Activated CD4-positive, alpha-beta T cell treated with anti-CD3 and anti-CD28 coated beads, Interleukin-2, amount 50 U/mL, for 16 hours (primary cell): ENCODE data around the gene GRAP.
"Not testable (repeated sequence)": the region's sequence is repeated elsewhere in the genome, so short reads cannot be mapped to it uniquely, and the experiment has no call there.

Source experiments
- DNase-seq: peaks from one replicate; pipeline ENCODE4 v3.0.0-alpha.2; 2020

Gene GRAP

DNA sequence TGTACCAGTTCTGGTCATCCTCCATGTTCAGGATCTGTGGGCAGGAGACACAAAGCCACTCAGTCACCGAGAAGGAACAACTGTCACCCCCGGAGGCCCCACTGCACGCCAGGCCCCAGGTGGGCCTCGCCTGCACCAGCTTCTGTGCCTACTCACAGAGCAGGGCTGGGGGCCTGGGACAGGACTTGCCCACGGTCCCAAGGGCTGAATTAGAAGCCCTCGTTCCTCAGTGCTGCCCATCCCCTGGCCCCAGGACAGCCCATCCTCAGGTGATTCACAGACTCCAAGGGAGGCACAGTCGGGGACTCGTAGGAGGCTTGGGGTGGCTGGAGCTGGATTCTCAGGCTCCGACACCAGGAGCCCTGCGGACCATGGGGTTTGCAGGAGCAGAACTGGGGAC lies 4.9 kb downstream of the GRAP start:
- not testable (repeated sequence) for DNase-seq

- DNase-seq: not testable (repeated sequence)
These were observed 6.4 kb downstream of the GRAP start for GRCh38 chr17:19040350-19040749.

GRCh38 chr17:19038730-19039129 lies 8.0 kb downstream of the GRAP start:
- DNase-seq: not testable (repeated sequence)

DNA sequence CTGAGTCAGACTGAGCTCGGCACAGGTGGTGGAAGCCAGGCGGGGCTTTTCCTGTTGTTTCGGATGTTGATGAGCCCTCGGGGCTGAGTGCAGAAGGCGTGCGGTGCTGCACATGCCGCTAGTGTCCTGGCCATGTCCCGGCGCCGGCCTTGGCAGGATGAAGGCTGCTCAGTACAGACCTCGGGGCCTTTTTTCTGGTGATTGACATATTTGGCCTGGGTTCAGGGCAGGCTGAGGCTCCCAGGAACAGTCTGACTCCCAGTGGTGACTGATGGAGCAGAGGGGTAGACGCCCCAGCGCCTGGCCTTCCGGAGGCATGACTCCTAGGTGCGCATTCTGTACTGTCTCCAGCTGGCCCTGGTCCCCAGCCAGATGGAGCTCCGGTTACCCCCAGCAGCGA lies 8.8 kb downstream of the GRAP start:
- not testable (repeated sequence) for DNase-seq

- not testable (repeated sequence) for DNase-seq
These were observed 9.2 kb downstream of the GRAP start for GRCh38 chr17:19037547-19037946.

DNA sequence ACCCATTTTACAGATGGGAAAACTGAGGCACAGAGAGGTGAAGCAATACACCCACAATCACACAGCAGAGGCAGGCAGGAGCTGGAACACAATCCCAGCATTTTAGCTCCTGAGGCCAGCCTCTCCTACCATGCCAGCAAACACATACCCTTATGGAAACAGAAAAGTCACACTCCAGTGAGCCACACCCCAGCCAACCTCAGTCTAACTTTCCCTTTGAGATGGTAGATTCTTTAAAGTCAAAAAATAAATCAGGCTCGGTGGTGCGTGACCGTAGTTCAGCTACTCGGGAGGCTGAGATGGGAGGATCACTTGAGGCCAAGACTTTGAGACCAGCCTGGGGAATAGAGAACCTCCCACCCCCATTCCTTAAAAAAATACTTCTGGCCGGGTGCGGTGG lies 10.6 kb downstream of the GRAP start:
- not testable (repeated sequence) for DNase-seq

DNA sequence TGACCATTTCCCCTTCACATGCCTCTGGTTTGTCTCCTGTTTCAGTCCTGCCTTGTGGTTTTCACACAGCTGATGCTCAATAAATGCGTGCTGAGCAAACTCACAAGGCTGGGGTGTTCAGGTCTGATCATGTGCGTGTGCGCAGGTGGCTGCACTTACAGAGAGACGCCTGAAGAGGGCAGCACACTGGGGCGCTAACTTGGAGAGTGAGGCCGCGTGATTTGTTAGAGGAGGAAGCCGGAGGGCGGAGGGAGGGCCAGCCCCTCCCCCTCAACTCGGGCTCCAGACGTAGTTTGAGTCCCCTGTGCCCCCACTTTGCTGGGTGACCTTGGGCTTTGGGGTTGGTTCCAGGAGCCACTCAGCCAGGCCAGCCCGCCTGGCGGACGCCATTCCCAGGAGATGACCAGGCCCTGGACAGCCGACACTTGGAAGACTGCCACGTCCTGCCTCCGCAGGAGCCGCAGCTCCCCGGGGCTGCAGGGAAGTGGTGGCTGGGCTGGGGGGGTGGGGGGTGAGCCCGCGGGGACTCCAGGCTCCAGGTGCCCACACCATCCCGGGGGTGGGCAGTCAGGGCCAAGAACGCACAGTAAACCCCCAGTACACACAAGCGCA lies 14.3 kb downstream of the GRAP start:
- DNase-seq: not testable (repeated sequence)

DNA sequence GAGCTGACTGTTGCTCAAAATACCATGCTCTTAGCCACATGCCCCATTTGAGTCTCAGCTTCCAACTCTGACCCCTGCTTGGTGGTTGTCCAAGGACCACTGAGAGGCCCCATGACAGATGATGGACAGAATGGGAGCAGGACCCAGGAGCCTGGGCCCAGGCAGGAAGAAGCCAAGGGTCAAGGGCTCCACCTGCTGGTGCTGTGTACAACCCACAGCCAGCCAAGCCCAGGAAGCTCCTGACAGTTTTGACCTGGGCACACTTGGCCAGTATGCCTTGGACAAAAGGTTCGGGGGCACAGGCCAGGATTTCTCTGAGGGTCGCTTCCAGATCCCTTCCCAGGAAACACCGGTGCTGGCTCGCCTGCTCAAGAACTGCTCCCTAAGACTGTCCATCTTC lies 15.0 kb downstream of the GRAP start:
- peak; percentile 71 for DNase-seq

DNA sequence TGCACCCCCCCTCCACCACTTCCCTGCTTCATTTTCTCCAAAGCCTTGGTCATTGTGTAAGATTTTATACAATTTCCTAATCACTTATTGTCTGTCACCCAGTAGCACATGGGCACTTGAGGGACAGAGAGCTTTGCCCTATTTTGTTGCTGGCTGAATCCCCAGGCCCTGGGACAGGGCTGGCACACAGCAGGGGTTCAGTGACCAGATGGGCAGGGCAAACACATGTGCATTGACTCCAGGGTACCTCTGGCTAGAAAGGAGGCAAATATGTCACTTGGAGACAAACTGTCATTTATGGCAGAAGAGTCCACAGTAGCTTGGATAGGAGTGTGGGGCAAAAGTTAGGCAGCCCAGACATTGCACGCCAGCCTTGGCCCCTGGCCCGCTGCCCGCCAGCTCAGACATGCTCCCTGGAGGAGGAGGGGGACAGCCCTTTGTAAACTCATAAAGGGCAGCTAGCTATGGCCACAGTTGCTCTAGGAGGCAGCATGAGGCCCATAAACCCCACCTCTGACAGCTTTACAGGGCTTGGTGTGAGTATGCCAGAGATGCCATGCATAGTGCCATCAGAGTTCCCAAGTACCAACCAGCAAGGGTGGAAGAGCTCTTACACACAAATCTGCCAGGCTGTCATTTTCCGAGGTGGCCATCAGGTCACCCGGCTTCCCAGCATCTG lies 15.8 kb downstream of the GRAP start:
- DNase-seq: not testable (repeated sequence)

- DNase-seq: not testable (repeated sequence)
These were observed 17.0 kb downstream of the GRAP start for GRCh38 chr17:19029740-19030139.

- DNase-seq: not testable (repeated sequence)
These were observed 18.1 kb downstream of the GRAP start for GRCh38 chr17:19028671-19029070.

DNA sequence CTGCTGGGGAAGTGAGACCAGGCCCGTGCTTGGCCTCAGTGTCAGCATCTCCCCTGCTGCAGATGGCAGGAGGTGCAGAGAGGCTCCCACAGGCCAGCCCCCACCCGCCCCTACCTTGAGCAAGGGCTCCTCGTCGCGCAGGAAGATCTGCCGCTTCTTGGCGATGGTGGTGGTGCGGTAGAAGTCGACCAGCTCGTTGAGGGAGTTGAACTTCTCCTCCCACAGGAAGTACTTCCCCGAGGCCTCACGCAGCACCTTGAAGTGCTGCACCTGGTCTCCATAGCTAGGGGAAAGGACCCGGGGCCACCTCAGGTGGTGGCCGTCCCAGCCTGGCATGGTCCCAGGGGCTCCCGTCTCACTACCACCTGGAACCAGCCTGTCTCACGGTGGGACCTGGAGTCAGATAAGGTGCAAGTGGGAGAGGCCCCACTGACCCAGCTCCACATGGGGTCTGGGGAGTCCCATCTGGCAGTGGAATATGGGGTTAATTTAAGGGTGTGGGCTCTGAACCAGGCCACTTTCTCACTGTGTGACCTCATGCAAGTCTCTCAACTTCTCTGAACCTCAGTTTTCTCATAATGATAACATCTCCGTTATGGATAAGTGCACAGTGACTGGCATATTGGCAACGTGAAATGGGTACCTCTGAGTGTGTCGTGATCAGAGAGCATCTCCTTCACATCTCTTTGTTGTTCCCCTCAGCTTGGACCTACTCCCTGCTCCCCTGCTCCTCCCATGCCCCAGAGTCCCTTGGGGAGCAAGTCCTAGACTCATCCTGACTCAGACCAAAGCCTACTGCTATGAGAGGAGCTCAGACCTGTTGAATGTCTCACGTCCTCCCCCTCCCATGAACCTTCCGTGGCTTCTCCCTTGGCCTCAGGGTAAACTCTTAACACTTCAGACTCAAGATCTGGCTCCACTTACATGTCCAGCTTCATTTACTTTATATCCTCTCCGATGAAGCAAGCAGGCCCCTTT lies 22.4 kb downstream of the GRAP start:
- DNase-seq: no peak

DNA sequence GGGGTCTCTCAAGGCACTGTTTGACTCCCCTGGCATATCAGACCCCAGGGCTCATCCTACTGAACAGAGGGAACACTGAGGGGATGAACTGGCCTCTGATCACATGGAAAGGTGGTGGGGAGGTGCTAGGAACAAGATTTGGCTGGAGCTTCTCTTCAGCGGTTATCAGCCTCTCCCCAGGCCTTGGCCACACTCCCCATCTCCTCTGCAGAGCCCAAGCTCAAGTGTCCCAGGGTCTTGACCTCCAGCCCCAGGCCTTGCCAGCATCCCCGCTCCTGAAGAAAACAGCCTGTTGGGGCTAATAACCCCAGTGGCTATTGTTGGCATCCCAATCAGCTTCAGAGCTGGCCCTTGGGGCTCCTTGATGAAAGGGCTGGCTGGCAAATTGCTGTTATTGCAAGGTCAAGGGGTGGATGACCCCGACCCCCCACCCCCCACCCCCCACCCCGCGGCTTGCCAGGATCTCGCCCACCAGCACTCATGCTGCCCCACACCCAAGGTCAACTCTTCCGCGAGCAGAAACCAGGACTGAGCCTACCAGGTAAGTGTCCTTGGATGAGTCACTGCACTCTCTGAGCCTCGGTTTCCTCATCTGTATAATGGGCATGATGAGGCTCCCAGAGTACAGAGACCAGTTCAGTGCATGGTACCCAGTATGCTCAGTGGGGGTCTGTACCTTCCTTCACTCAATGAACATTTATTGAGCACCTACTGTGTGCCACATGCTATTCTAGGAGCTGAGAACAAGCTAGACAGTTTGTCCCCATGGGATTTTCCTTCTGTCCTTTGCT lies 23.4 kb downstream of the GRAP start:
- DNase-seq: no peak

- DNase-seq: no peak
These were observed 24.0 kb downstream of the GRAP start for GRCh38 chr17:19022747-19023146.

GRCh38 chr17:19022128-19022527 lies 24.6 kb downstream of the GRAP start:
- DNase-seq: no peak

- DNase-seq: peak; percentile 32
These were observed 25.1 kb downstream of the GRAP start for GRCh38 chr17:19021622-19022083.

DNA sequence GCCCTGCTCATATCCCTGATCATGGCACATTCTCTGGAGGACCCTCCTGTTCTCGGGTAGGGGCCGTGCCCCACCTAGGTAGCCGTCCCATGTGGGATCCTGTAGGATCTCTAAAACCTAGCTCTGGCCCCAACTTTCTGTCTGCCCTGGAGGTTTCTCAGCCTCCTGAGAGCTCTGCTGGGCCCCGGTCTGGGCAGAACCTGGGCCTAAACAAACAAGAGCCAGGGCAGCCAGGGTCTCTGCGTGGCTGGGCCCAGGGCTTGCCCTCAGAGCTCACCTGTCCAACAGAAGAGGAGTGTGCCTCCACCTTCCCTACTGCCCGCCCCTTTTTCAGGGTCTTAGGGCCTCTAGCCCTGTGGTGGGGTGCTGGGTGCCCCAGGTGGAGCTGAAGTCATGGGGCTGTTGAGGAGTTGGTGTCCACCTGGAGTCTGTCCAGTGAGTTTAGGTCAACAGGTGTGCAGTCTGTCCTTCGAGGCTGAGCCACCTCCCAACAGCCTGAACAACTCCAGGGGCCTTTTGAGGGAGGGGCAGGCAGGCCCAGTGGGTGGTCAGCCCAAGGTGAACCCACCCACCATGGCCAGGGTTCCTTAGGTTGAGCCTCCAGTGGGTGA lies 25.6 kb downstream of the GRAP start:
- DNase-seq: not testable (repeated sequence)

DNA sequence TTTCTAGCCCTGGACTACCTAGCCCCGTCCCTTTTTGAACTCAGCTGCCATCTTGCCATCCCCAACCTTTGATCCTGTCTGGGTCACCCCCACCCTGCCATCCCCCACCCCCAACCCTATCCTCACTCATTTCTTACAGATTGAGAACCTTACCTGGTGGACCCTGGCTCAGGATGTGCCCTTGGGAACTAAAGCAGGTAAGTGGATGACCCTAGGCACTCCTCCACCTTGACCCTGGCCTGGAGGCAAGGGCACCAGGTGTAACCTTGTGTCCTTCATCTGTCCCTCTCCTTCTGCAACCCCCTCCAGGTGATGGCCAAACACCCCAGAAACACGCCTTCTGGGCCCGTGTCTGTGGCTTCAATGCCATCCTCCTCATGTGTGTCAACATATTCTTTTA lies 26.7 kb downstream of the GRAP start:
- DNase-seq: no peak

- DNase-seq: no peak
These were observed 27.5 kb downstream of the GRAP start for GRCh38 chr17:19019041-19019941.

DNA sequence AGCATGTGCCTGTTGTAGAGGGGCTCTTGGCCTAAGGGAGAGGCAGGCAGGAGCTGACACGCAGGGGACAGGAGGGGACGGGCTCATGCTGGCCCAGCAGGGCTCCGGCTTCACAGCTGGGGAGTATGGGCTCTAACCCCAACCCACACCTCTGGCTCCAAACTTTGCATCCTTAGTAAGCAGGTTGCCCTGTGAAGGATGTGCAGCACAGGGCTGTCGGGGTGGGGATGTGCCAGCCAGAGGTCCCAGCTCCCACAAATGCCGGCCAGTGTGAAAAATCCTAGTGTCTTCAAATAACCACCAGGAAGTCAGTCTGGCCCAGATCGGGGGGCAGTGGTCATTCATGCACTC lies 28.2 kb downstream of the GRAP start:
- no peak for DNase-seq
